Posterior cingulate gyrus (tissue), 11 donors: ENCODE measurements around the gene C1R.

ENCODE experiments used
- DNase-seq, 10 donors: peaks; one replicate each; pipeline versions ENCODE4 v3.0.0 to v3.0.0-alpha.2; 2020 to 2021; ENCODE audit warnings: mixed read lengths in 3 of 10
- intact Hi-C: fragments of 100-400 bp; cut with DNase I; formaldehyde crosslinking; loops from one replicate; pipeline ENCODE4 v1.15.1; 2023

The C1R gene

GRCh38 chr12:7103837-7104584 lies 11.8 kb upstream of the C1R start:
- DNase-seq = peak in 1 of 10 donors; percentile 44
- intact Hi-C loops = no loop called here

- DNase-seq = no peak
- intact Hi-C loops = no loop called here
Observed at GRCh38 chr12:7102582-7102981, 10.3 kb upstream of the C1R start.

- intact Hi-C loops = no loop called here
- no peak for DNase-seq
Observed at GRCh38 chr12:7101694-7102131, 9.5 kb upstream of the C1R start.

- intact Hi-C loops = no loop called here
Observed at GRCh38 chr12:7101047-7101693, 8.9 kb upstream of the C1R start.

GRCh38 chr12:7100239-7100638 lies 8.0 kb upstream of the C1R start:
- intact Hi-C loops = no loop called here
- DNase-seq = no peak

More at GRCh38 chr12:7101047-7101693, 8.9 kb upstream of the C1R start:
- DNase-seq = no peak

GRCh38 chr12:7099290-7099996 lies 7.2 kb upstream of the C1R start:
- DNase-seq = peak in 1 of 10 donors; percentile 42
- intact Hi-C loops = loop anchor here (10.0 kb wide), 1 partner anchor 125 kb away; the partner anchor contains the start of genes EMG1 and PHB2

- intact Hi-C loops = loop anchor here (10.0 kb wide), 1 partner anchor 122 kb away; the partner anchor contains the start of genes EMG1 and PHB2
- peak in 1 of 10 donors; percentile 34 for DNase-seq
Observed at GRCh38 chr12:7096979-7097378, 4.7 kb upstream of the C1R start.

GRCh38 chr12:7096006-7096932 lies 4.0 kb upstream of the C1R start:
- no peak for DNase-seq
- intact Hi-C loops = loop anchor here (10.0 kb wide), 1 partner anchor 121 kb away; the partner anchor contains the start of genes EMG1 and PHB2

GRCh38 chr12:7093892-7094291 lies 1.6 kb upstream of the C1R start:
- intact Hi-C loops = loop anchor here (5.0 to 10.0 kb wide), 2 partner anchors 77 to 119 kb away; partner anchors contain the start of genes EMG1, LPCAT3 and PHB2
- no peak for DNase-seq

GRCh38 chr12:7093486-7093885 lies 1.2 kb upstream of the C1R start:
- DNase-seq = no peak
- intact Hi-C loops = loop anchor here (5.0 to 10.0 kb wide), 2 partner anchors 76 to 119 kb away; partner anchors contain the start of genes EMG1, LPCAT3 and PHB2

GRCh38 chr12:7092986-7093460 lies 778 bp upstream of the C1R start:
- no peak for DNase-seq
- intact Hi-C loops = loop anchor here (5.0 to 10.0 kb wide), 2 partner anchors 76 to 118 kb away; partner anchors contain the start of genes EMG1, LPCAT3 and PHB2

- no peak for DNase-seq
- intact Hi-C loops = loop anchor here (5.0 to 10.0 kb wide), 2 partner anchors 74 to 117 kb away; partner anchors contain the start of genes EMG1, LPCAT3 and PHB2
Observed at GRCh38 chr12:7091660-7092228, 501 bp downstream of the C1R start.

- no peak for DNase-seq
- intact Hi-C loops = loop anchor here (5.0 to 10.0 kb wide), 2 partner anchors 74 to 116 kb away; partner anchors contain the start of genes EMG1, LPCAT3 and PHB2
Observed at GRCh38 chr12:7091171-7091570, 1.1 kb downstream of the C1R start.

GRCh38 chr12:7090222-7090998 lies 1.8 kb downstream of the C1R start:
- intact Hi-C loops = loop anchor here (5.0 to 10.0 kb wide), 2 partner anchors 73 to 116 kb away; partner anchors contain the start of genes EMG1, LPCAT3 and PHB2
- DNase-seq = no peak

GRCh38 chr12:7089196-7089871 lies 2.9 kb downstream of the C1R start:
- intact Hi-C loops = no loop called here
- no peak for DNase-seq

GRCh38 chr12:7083125-7083524 lies 9.1 kb downstream of the C1R start:
- intact Hi-C loops = no loop called here
- DNase-seq = no peak

GRCh38 chr12:7081037-7081436 lies 11.2 kb downstream of the C1R start:
- intact Hi-C loops = no loop called here
- DNase-seq = no peak

- intact Hi-C loops = no loop called here
- no peak for DNase-seq
Observed at GRCh38 chr12:7079826-7080125, 12.5 kb downstream of the C1R start.
